ENCODE results near the gene METTL24.
"Not testable (repeated sequence)": the region's sequence is repeated elsewhere in the genome, so short reads cannot be mapped to it uniquely, and the experiment has no call there.

DNA sequence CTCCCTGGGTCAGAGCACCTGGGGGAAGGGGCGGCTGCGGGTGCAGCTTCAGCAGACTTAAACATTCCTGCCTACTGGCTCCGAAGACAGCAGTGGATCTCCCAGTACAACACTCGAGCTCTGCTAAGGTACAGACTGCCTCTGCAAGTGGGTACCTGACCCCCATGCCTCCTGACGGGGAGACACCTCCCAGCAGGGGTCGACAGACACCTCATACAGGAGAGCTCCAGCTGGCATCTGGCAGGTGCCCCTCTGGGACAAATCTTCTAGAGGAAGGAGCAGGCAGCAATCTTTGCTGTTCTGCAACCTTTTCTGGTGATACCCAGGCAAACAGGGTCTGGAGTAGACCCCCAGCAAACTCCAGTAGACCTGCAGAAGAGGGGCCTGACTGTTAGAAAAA is 54.5 kb downstream of the METTL24 start:
- not testable (repeated sequence) for TF ChIP-seq CTCF (IDR thresholded peaks at IDR 0.05 in 4 of 5, conservative IDR thresholded peaks at IDR 0.05 in 1 of 5); POLR2A (IDR thresholded peaks at IDR 0.05)
